Gastrocnemius medialis (tissue), 4 donors: ENCODE measurements around the gene SETD3. TPM values are rescaled to one million over a fixed set of nuclear protein-coding genes. Genes with fewer than 3 reads are reported as not detected.

ENCODE experiments used
- ATAC-seq, 2 donors: fragments of 150-250 bp; one replicate each; pipeline ENCODE4 v1.9.1; 2016
- DNase-seq, 2 donors: peaks; one replicate each; pipeline ENCODE4 v3.0.0-alpha.2; 2019
- H3K27ac ChIP-seq, 4 donors: fragments of 200-600 bp; sonication (generic); 1 replicate in 1 of 4; 2 replicates in 3 of 4; pipeline ENCODE4 v1.5.1; 2016 to 2018; ENCODE audit warnings: mild to moderate bottlenecking in 2 of 4, moderate library complexity in 1 of 4
- H3K27me3 ChIP-seq, 3 donors: fragments of 200-600 bp; sonication (generic) in 2 of 3; 1 replicate in 1 of 3; 2 replicates in 2 of 3; pipeline versions ENCODE4 v1.5.1 to v1.6.0; 2016 to 2019; ENCODE audit warnings: mild to moderate bottlenecking in 1 of 3, moderate library complexity in 1 of 3
- H3K36me3 ChIP-seq, 2 donors: fragments of 200-600 bp; sonication (generic) in 1 of 2; one replicate each; pipeline ENCODE4 v1.5.1; 2017 to 2018
- H3K4me1 ChIP-seq, 2 donors: fragments of 200-600 bp; sonication (generic) in 1 of 2; one replicate each; pipeline ENCODE4 v1.5.1; 2016 to 2017; ENCODE audit warnings: mild to moderate bottlenecking in 2 of 2
- H3K4me3 ChIP-seq, 4 donors: fragments of 200-600 bp; sonication (generic) in 3 of 4; 1 replicate in 1 of 4; 2 replicates in 3 of 4; pipeline ENCODE4 v1.5.1; 2016 to 2019; ENCODE audit warnings: mild to moderate bottlenecking in 2 of 4
- H3K9me3 ChIP-seq, 3 donors: fragments of 200-600 bp; sonication (generic) in 2 of 3; 1 replicate in 1 of 3; 2 replicates in 2 of 3; pipeline ENCODE4 v1.5.1; 2016 to 2019
- CTCF ChIP-seq, 5 experiments: fragments of 450-650 bp in 3 of 5; fragments of 200-600 bp in 2 of 5; sonication (generic) in 2 of 5; IDR thresholded peaks in 4 of 5; conservative IDR thresholded peaks in 1 of 5; 1 replicate in 4 of 5; 2 replicates in 1 of 5; pipeline ENCODE4 v1.5.1; 2016 to 2019; ENCODE audit warnings: antibody characterized with exemption in 5 of 5, mild to moderate bottlenecking in 3 of 5, moderate library complexity in 3 of 5
- POLR2A ChIP-seq, 2 donors: fragments of 450-650 bp; IDR thresholded peaks; one replicate each; pipeline ENCODE4 v1.6.1; 2017; ENCODE audit warnings: antibody characterized with exemption in 2 of 2, mild to moderate bottlenecking in 2 of 2, moderate library complexity in 2 of 2
- in situ Hi-C, 4 donors: fragments of 200-750 bp; cut with MboI; loops; one replicate each; pipeline versions ENCODE4 v1.15.0 to v1.8.0; 2017; ENCODE audit warnings: low sequenced_read_pairs in 4 of 4
- intact Hi-C: fragments of 100-400 bp; cut with DNase I; formaldehyde crosslinking; loops from one replicate; pipeline ENCODE4 v1.15.1; 2023; ENCODE audit warnings: low total_unique reads
- total RNA-seq, 4 donors: library from RNA; depleted of rRNA; stranded (reverse); fragments of >200 nt; gene quantifications; one replicate each; pipeline versions ENCODE4 v1.1.0 to v1.2.3, GENCODE V29; 2016

The SETD3 gene
- total RNA-seq, 4 donors from 2014 or later: 116 to 170 (median 117) TPM

GRCh38 chr14:99512110-99512449, 31.4 kb upstream of the SETD3 start:
- DNase-seq: no peak
- no peaks in the 10 kb centered on the region for H3K9me3 ChIP-seq
- no peaks in the 10 kb centered on the region for H3K27me3 ChIP-seq
- H3K27ac ChIP-seq: no peak overlapping the region
- in situ Hi-C loops (no loop called here), intact Hi-C loops (no loop called here)
- H3K4me1 ChIP-seq: peaks cover 0 to 3% of the 10 kb centered on the region in 2 donors
- no peak for TF ChIP-seq CTCF (IDR thresholded peaks at IDR 0.05 in 4 of 5, conservative IDR thresholded peaks at IDR 0.05 in 1 of 5)
- no peak for TF ChIP-seq POLR2A (IDR thresholded peaks at IDR 0.05)
- H3K36me3 ChIP-seq: peaks cover 6 to 42% of the 10 kb centered on the region in 2 donors
- no peak for ATAC-seq
- no peak overlapping the region for H3K4me3 ChIP-seq

GRCh38 chr14:99511421-99512109, 30.9 kb upstream of the SETD3 start:
- Histone ChIP-seq H3K27me3 (no peaks in the 10 kb centered on the region), H3K4me1 (peaks cover 0 to 3% of the 10 kb centered on the region in 2 donors), H3K27ac (no peak overlapping the region), H3K36me3 (peaks cover 6 to 47% of the 10 kb centered on the region in 2 donors), H3K9me3 (no peaks in the 10 kb centered on the region), H3K4me3 (no peak overlapping the region)
- in situ Hi-C loops (no loop called here), intact Hi-C loops (no loop called here)
- DNase-seq (no peak), ATAC-seq (no peak)
- TF ChIP-seq CTCF (IDR thresholded peaks at IDR 0.05 in 4 of 5, conservative IDR thresholded peaks at IDR 0.05 in 1 of 5) (no peak), POLR2A (IDR thresholded peaks at IDR 0.05) (no peak)

GRCh38 chr14:99510556-99511139, 30.0 kb upstream of the SETD3 start:
- DNase-seq (no peak), ATAC-seq (no peak)
- TF ChIP-seq CTCF (IDR thresholded peaks at IDR 0.05 in 4 of 5, conservative IDR thresholded peaks at IDR 0.05 in 1 of 5) (no peak), POLR2A (IDR thresholded peaks at IDR 0.05) (no peak)
- in situ Hi-C loops (no loop called here), intact Hi-C loops (no loop called here)
- Histone ChIP-seq H3K27me3 (no peaks in the 10 kb centered on the region), H3K27ac (no peak overlapping the region), H3K36me3 (peaks cover 6 to 56% of the 10 kb centered on the region in 2 donors), H3K4me1 (peaks cover 0 to 3% of the 10 kb centered on the region in 2 donors), H3K4me3 (no peak overlapping the region), H3K9me3 (no peaks in the 10 kb centered on the region)

- Histone ChIP-seq H3K27ac (no peak overlapping the region), H3K36me3 (peaks cover 6 to 62% of the 10 kb centered on the region in 2 donors), H3K4me3 (no peak overlapping the region), H3K9me3 (no peaks in the 10 kb centered on the region), H3K27me3 (no peaks in the 10 kb centered on the region), H3K4me1 (peaks cover 0 to 3% of the 10 kb centered on the region in 2 donors)
- in situ Hi-C loops: no loop called here
- no peak for DNase-seq
- TF ChIP-seq CTCF (IDR thresholded peaks at IDR 0.05 in 4 of 5, conservative IDR thresholded peaks at IDR 0.05 in 1 of 5): no peak
- no peak for TF ChIP-seq POLR2A (IDR thresholded peaks at IDR 0.05)
- ATAC-seq: no peak
- intact Hi-C loops: no loop called here
Observed at GRCh38 chr14:99509871-99510555, 29.4 kb upstream of the SETD3 start.
